ENCODE measurements around the gene ZNF470.

- TF ChIP-seq TAF1 (IDR thresholded peaks at IDR 0.05; ENCODE audit: borderline replicate concordance, insufficient read depth, low read length), result no peak
- TF ChIP-seq REST (IDR thresholded peaks at IDR 0.05; ENCODE audit: insufficient read depth in 1 of 2, low read depth in 2 of 2, low read length in 2 of 2), result no peak
- no peak for TF ChIP-seq POLR2AphosphoS5 (IDR thresholded peaks at IDR 0.05; ENCODE audit: low read depth, low read length)
Measured at GRCh38 chr19:56594783-56595547, 27.7 kb downstream of the ZNF470 start, which contains the start of gene ZNF71.
